GM19452 (cell line): ENCODE results near the gene RGPD4.
"Not testable (repeated sequence)": the region's sequence is repeated elsewhere in the genome, so short reads cannot be mapped to it uniquely, and the experiment has no call there.

Experiments used
- ATAC-seq: cut with Tn5 transposase; IDR thresholded peaks from one replicate; pipeline ENCODE4 v1.9.1; 2021; ENCODE audit not compliant: unreplicated experiment

The RGPD4 gene

DNA sequence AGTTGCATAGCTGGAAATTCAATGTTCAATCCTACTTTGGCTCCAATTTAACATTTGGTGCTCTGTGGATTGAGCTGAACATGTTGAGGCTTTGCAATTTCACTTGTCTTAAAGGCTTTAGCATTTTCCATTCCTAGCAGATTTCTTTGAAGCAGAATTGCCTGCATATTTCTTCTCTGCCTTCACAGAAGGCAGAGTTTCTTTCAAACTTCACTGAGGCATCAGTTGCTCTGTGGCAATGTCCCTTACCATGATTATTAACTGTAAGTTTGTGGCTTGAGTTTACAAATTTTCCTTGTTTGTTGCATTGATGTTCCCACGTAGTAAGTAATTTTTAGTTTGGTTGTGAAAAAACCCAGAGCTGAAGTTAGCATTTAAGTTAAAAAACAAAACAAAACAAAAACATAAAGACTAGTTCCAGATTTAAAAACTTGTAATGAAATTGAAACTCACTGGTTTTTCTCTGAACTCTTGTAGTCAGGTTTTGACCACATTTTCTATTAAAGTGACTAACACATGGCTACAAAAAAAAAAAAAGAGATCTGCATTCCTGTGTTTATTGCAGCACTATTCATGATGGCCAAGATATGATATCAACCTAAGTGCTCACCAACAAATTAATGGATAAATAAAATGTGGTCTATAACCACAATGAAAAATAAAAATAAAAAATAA, 90.1 kb downstream of the RGPD4 start:
- ATAC-seq = not testable (repeated sequence)

DNA sequence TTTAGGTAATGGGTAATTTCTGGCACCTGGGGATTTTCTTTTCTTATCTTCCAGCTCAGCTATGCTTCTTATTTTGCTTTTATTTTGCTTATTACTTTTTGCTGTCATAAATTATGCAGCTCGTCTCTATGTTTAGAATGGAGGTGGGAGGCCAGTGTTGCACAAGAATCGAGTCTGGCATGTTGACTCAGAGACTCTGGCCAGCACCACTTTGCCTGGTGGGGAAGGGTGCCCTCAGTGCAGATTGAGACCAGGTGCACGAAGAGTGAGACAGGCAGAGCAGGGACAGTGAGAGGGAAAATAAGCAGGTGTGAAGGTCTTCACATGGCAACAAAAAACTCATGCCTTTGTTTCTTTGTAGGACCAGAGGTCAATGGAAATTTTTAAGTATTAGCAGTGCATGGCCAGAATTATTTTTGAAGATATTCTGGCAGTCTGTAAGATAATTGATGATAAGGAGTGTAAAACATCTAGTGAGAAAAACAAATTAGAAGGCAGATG, 100.4 kb downstream of the RGPD4 start:
- no peak for ATAC-seq

DNA sequence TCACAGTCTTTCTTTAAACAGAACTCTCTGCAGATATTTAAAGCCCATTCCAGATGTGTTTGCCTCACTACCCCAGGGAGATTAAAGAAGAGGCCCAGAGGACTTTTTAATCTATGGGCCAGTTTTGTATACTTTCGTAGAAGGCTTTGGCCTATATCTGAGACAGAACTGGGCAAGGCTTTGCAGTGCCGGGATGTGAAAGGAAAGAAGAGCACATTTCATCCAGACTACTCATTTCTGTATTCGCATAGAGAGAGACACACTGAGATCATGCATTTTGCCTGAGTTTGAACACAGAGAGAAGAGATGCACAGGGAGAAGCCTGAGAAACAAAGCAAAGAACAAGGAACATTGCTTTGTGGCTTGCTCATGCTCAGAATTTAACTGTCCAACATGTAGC, 104.7 kb downstream of the RGPD4 start:
- ATAC-seq = no peak

DNA sequence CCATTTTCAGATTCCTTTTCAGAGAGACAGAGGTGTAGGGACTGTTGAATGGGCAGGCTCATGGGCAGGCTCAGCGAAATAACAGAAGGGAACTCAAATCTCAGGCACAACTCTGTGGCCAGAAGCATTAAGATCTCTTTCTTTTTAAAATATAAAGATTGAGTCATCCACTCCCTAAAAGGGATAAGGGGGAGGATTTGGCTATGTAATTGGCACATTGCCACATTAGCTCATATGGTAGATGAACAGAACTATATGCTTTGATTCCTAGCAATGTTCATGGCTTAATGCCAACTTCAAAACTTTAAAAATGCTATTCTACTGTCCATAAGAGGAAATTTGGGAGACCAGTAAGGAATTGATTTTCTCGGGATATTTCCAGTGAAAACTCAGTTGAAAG, 105.8 kb downstream of the RGPD4 start:
- no peak for ATAC-seq

DNA sequence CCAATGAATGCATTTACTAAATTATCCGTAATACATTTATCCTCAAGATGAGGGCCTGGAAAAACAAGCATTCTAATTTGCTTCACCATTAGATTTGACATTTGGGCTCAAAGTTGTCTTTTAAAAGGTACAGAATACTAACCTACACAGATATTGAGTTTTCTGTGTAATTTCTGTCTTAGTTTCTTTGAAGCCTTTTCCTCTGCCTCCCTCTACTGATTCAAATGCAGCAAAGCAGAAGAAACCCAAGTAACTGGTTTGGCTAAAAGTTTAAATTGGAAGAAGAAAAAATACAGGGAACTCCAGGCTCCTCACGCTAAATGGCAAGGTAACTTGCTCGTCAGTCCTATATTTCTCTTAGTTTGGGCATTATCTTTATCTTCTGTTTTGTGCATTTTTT, 106.3 kb downstream of the RGPD4 start:
- no peak for ATAC-seq

DNA sequence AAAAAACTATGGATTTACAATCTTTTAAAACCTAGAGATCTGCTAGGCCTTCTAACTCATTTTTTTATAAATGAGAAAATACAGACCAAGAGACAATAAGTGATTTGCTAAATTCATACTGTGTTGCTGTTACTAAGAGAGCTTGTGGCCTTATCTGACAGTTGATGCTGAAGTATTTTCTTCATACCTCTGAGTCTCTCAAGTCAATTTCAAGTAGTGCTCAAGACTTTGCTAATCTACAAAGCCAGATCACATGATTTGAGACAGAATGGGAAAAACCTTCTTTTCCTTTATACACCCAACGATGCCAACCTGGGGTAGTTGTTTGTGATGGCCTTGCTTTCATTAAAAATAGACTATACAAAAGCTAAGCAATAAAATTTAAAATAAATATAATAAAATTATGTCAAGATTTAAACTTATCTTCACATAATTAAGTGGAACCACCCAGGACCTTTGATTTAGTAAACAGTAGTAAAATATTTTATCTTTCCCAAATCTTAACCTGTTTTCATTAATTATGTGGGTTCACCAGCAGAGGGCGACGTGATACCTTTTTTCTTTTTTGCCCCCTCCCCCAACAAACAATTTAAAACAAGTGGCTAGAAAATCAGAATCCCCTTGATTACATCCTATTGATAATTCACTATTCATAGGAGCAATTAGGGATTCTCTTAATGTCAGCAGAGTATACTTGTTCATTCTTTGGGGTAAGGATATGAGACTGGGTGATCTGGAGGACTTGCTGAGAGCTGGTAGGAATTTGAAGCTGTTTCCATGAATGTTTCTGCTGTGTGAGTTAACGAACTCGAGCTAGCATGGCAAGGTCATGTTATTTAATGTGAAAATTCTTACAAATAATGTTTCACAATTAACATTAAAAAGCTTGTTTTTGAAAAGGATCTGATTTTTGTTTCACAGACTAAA, 110.0 kb downstream of the RGPD4 start:
- ATAC-seq = no peak
